NCI-H2196 (cell line): ENCODE measurements around the gene TRIM39.
"Not testable (repeated sequence)": the region's sequence is repeated elsewhere in the genome, so short reads cannot be mapped to it uniquely, and the experiment has no call there.

Experiments
- DNase-seq: peaks from one replicate; lab custom pipeline; 2025; ENCODE audit not compliant: unreplicated experiment; lab: John Stamatoyannopoulos, UW

Gene TRIM39

GRCh38 chr6:30361661-30362060 is 34.9 kb downstream of the TRIM39 start:
- DNase-seq = no peak

GRCh38 chr6:30363459-30363858 is 36.7 kb downstream of the TRIM39 start:
- no peak for DNase-seq

GRCh38 chr6:30364591-30364990 is 37.9 kb downstream of the TRIM39 start:
- no peak for DNase-seq

DNA sequence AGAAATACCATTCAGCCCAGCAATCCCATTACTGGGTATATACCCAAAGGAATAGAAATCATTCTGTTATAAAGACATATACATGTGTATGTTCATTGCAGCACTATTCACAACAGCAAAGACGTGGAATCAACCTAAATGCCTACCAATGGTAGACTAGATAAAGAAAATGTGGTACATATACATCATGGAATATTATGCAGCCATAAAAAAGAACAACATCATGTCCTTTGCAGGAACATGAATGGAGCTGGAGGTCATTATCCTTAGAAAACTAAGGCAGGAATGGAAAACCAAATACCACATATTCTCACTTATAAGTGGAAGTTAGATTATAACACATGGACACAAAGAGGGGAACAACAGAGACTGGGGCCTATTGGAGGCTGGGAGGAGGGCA is 42.6 kb downstream of the TRIM39 start:
- DNase-seq = not testable (repeated sequence)

DNA sequence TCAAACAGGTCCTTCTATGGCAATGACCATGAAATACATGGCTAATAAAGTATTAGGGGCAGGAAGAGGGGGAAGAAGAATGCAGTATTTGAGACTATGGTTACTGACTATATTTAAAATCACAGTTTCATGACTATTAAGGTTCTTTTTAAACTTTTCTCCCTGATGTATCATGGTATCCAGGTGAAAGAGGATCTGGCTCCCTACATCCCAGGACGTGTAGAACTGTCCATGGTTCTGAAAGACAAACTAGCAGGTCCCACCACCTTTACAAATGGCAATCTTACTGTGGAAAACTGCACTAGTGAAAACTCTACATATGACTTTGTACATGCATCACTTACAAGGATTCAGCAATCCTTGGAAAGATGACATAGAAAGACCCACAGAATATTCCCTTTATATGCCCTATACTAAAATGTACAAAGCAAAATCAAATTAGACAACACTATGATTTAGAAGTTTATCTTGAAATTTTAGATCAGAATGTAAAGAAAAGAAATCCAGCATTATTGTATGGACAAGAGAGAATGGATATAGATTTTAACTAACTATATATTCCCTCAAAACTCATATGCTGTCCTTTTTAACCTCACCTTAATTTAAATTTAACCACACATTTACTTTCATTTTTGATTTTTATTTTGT is 51.7 kb downstream of the TRIM39 start:
- DNase-seq = no peak

GRCh38 chr6:30380464-30380863 is 53.7 kb downstream of the TRIM39 start:
- DNase-seq = no peak

DNA sequence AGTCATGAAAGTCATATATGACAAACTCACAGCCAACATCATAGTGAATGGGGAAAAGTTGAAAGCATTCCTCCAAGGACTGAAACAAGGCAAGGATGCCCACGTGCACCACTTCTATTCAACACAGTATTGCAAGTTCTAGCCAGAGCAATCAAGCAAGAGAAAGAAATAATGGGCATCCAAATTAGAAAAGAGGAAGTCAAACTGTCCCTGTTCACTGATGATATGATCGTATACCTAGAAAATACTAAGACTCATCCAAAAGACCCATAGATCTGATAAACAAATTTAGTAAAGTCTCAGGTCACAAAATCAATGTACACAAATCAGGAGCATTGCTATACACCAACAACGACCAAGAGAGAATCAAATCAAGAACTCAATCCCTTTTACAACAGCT is 59.4 kb downstream of the TRIM39 start:
- DNase-seq = no peak

- DNase-seq = no peak
These were observed 64.5 kb downstream of the TRIM39 start for GRCh38 chr6:30391240-30391639.
